GM20000 (cell line): Measurements from ENCODE around the gene OR4D5.

Experiments
- DNase-seq: peaks from one replicate; pipeline ENCODE4 v3.0.0; 2012; ENCODE audit warnings: low spot score
- CTCF ChIP-seq: IDR thresholded peaks from 2 replicates; pipeline ENCODE4 v1.5.1; 2012; ENCODE audit warnings: mild to moderate bottlenecking, control low read depth; ENCODE audit errors: extremely low read depth, missing control alignments

OR4D5 gene

GRCh38 chr11:123924027-123924426 is 15.4 kb upstream of the OR4D5 start:
- TF ChIP-seq CTCF, result no peak
- no peak for DNase-seq

GRCh38 chr11:123942413-123942812 is 3.0 kb downstream of the OR4D5 start:
- no peak for TF ChIP-seq CTCF
- no peak for DNase-seq

GRCh38 chr11:123943738-123944137 is 4.3 kb downstream of the OR4D5 start, which contains the start of gene OR6T1:
Gene OR6T1 (minus strand): TSS chr11:123943838. CDS start chr11:123943838, 0 bp downstream.
- DNase-seq, result no peak
- TF ChIP-seq CTCF, result no peak

DNA sequence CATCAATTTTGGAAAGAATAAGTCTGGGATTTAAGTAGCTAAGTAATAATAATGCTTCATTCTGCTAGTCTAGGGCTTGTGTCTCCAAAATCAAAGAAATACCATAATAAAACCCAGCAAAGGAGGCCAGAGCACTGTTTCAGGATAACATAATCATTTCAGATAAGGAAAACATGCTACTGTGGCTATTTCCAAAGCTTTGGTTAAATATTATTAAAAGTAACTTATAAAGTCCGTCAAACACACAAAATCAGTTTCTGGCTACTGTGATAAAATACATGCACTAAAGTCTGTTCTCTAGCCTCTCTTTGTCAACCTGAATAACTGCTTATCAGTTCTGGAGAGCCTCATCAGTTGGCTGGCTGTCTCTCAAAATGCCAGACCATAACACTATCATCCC is 5.7 kb downstream of the OR4D5 start:
- no peak for TF ChIP-seq CTCF
- no peak for DNase-seq

- DNase-seq, result no peak
- TF ChIP-seq CTCF, result no peak
These were observed 17.3 kb downstream of the OR4D5 start for GRCh38 chr11:123956752-123957151.

DNA sequence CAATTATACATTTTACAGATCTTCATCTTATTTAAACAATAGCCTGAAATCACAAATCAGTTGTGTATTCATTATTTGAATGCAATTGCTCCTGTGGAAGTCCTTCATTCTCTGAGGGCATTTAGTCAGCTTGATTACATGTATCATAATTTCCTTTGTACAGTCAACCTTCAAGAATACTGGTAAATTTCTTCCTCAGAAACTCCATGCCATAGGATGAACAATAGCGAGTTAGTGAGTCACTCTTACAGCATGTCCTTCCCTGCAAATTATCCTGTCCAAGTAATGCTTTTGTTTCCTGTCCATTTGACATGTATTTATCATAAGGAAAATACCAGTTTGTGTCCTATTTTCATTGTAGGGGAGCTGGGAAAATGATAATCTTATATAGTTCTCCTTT is 34.4 kb downstream of the OR4D5 start:
- TF ChIP-seq CTCF, result no peak
- no peak for DNase-seq

- DNase-seq, result no peak
- TF ChIP-seq CTCF, result no peak
These were observed 37.5 kb downstream of the OR4D5 start for GRCh38 chr11:123976770-123977560.
